SKM-1 treated with dmso at 0.1 percent for 144 hours (cell line): ENCODE measurements around the gene CD99L2.
"Not testable (repeated sequence)": the region's sequence is repeated elsewhere in the genome, so short reads cannot be mapped to it uniquely, and the experiment has no call there.

ENCODE experiments used
- DNase-seq: peaks from one replicate; lab custom pipeline; 2025; ENCODE audit not compliant: unreplicated experiment; lab: John Stamatoyannopoulos, UW

The CD99L2 gene

GRCh38 chrX:150897421-150898320 is 797 bp downstream of the CD99L2 start:
- DNase-seq = no peak

GRCh38 chrX:150896632-150897031 is 1.8 kb downstream of the CD99L2 start:
- DNase-seq = no peak

- DNase-seq = no peak
Observed at GRCh38 chrX:150893936-150894335, 4.5 kb downstream of the CD99L2 start.

- DNase-seq = no peak
Observed at GRCh38 chrX:150889131-150889530, 9.3 kb downstream of the CD99L2 start.

- DNase-seq = no peak
Observed at GRCh38 chrX:150887906-150888465, 10.5 kb downstream of the CD99L2 start.

GRCh38 chrX:150887268-150887667 is 11.2 kb downstream of the CD99L2 start:
- DNase-seq = not testable (repeated sequence)

- DNase-seq = no peak
Observed at GRCh38 chrX:150886381-150886780, 12.1 kb downstream of the CD99L2 start.

GRCh38 chrX:150880808-150881165 is 17.7 kb downstream of the CD99L2 start:
- DNase-seq = no peak

- DNase-seq = no peak
Observed at GRCh38 chrX:150879855-150880807, 18.3 kb downstream of the CD99L2 start.

GRCh38 chrX:150875621-150876020 is 22.8 kb downstream of the CD99L2 start:
- not testable (repeated sequence) for DNase-seq

GRCh38 chrX:150874448-150874847 is 24.0 kb downstream of the CD99L2 start:
- no peak for DNase-seq

- no peak for DNase-seq
Observed at GRCh38 chrX:150873616-150874015, 24.9 kb downstream of the CD99L2 start.

- DNase-seq = no peak
Observed at GRCh38 chrX:150872773-150873336, 25.6 kb downstream of the CD99L2 start.

GRCh38 chrX:150871341-150871811 is 27.1 kb downstream of the CD99L2 start:
- DNase-seq = no peak

GRCh38 chrX:150870487-150871340 is 27.8 kb downstream of the CD99L2 start:
- no peak for DNase-seq

- no peak for DNase-seq
Observed at GRCh38 chrX:150870029-150870428, 28.4 kb downstream of the CD99L2 start.

- DNase-seq = no peak
Observed at GRCh38 chrX:150869450-150869849, 29.0 kb downstream of the CD99L2 start.

GRCh38 chrX:150868625-150869024 is 29.8 kb downstream of the CD99L2 start:
- DNase-seq = no peak

- DNase-seq = no peak
Observed at GRCh38 chrX:150864127-150864526, 34.3 kb downstream of the CD99L2 start.

- DNase-seq = no peak
Observed at GRCh38 chrX:150863191-150863590, 35.3 kb downstream of the CD99L2 start.
